ENCODE results near the gene DMD.
"Not testable (repeated sequence)": the region's sequence is repeated elsewhere in the genome, so short reads cannot be mapped to it uniquely, and the experiment has no call there.

The DMD gene

GRCh38 chrX:32839781-32840180, 371.6 kb downstream of the DMD start:
- no peak for DNase-seq

GRCh38 chrX:32825009-32825408, 386.3 kb downstream of the DMD start:
- DNase-seq = no peak

GRCh38 chrX:32804034-32804433, 407.3 kb downstream of the DMD start:
- no peak for DNase-seq

- no peak for DNase-seq
Observed at GRCh38 chrX:32798990-32799389, 412.4 kb downstream of the DMD start.

GRCh38 chrX:32788936-32789335, 422.4 kb downstream of the DMD start:
- no peak for DNase-seq

GRCh38 chrX:32780109-32780508, 431.2 kb downstream of the DMD start:
- no peak for DNase-seq

GRCh38 chrX:32778965-32779364, 432.4 kb downstream of the DMD start:
- DNase-seq = no peak

GRCh38 chrX:32774966-32775365, 436.4 kb downstream of the DMD start:
- no peak for DNase-seq

- no peak for DNase-seq
Observed at GRCh38 chrX:32749070-32749469, 462.3 kb downstream of the DMD start.

GRCh38 chrX:32745323-32745722, 466.0 kb downstream of the DMD start:
- no peak for DNase-seq

- DNase-seq = no peak
Observed at GRCh38 chrX:32744921-32745320, 466.4 kb downstream of the DMD start.

GRCh38 chrX:32741910-32742309, 469.4 kb downstream of the DMD start:
- DNase-seq = no peak

- DNase-seq = no peak
Observed at GRCh38 chrX:32708542-32708941, 502.8 kb downstream of the DMD start.

GRCh38 chrX:32705385-32705784, 506.0 kb downstream of the DMD start:
- not testable (repeated sequence) for DNase-seq

- DNase-seq = no peak
Observed at GRCh38 chrX:32687379-32687778, 524.0 kb downstream of the DMD start.

- DNase-seq = no peak
Observed at GRCh38 chrX:32678487-32678886, 532.9 kb downstream of the DMD start.

GRCh38 chrX:32673193-32673592, 538.2 kb downstream of the DMD start:
- no peak for DNase-seq

GRCh38 chrX:32662516-32662915, 548.8 kb downstream of the DMD start:
- DNase-seq = no peak

GRCh38 chrX:32644476-32645245, 566.7 kb downstream of the DMD start:
- DNase-seq = no peak

GRCh38 chrX:32642283-32642682, 569.1 kb downstream of the DMD start:
- no peak for DNase-seq

GRCh38 chrX:32618154-32618553, 593.2 kb downstream of the DMD start:
- DNase-seq = no peak

GRCh38 chrX:32614707-32615106, 596.6 kb downstream of the DMD start:
- no peak for DNase-seq

GRCh38 chrX:32599156-32599555, 612.2 kb downstream of the DMD start:
- DNase-seq = no peak

- DNase-seq = no peak
Observed at GRCh38 chrX:32598707-32599106, 612.6 kb downstream of the DMD start.

GRCh38 chrX:32597777-32598176, 613.6 kb downstream of the DMD start:
- DNase-seq = no peak

All from SW 1271 (cell line).